Inflammatory macrophage treated with lipopolysaccharide for 4 hours (primary cell): ENCODE data around the gene EOMES.

Source experiments
- DNase-seq: peaks from one replicate; pipeline ENCODE4 v3.0.0-alpha.2; 2020

The EOMES gene

GRCh38 chr3:27679691-27680090, 42.4 kb downstream of the EOMES start:
- DNase-seq = no peak

- DNase-seq = no peak
These were observed 43.9 kb downstream of the EOMES start for GRCh38 chr3:27678234-27678633.

- DNase-seq = peak; percentile 78
These were observed 44.6 kb downstream of the EOMES start for GRCh38 chr3:27677565-27677964.

- DNase-seq = no peak
These were observed 46.8 kb downstream of the EOMES start for GRCh38 chr3:27675287-27675686.

- peak; percentile 24 for DNase-seq
These were observed 48.4 kb downstream of the EOMES start for GRCh38 chr3:27673701-27674100.

- DNase-seq = no peak
These were observed 51.0 kb downstream of the EOMES start for GRCh38 chr3:27671101-27671500.

GRCh38 chr3:27670619-27671018, 51.5 kb downstream of the EOMES start:
- no peak for DNase-seq

- DNase-seq = peak; percentile 69
These were observed 52.5 kb downstream of the EOMES start for GRCh38 chr3:27669591-27669990.

- no peak for DNase-seq
These were observed 54.4 kb downstream of the EOMES start for GRCh38 chr3:27667751-27668150.

- peak; percentile 94 for DNase-seq
These were observed 55.4 kb downstream of the EOMES start for GRCh38 chr3:27666708-27667107.

- DNase-seq = peak; percentile 62
These were observed 55.9 kb downstream of the EOMES start for GRCh38 chr3:27666272-27666671.
